Kidney capillary endothelial cell (primary cell): ENCODE results near the gene ZGRF1.
A peak's percentile ranks its signal among the peaks of the same experiment; 100 is the strongest.
"Not testable (repeated sequence)": the region's sequence is repeated elsewhere in the genome, so short reads cannot be mapped to it uniquely, and the experiment has no call there.

Experiments
- DNase-seq: peaks from one replicate; pipeline ENCODE4 v3.0.0-alpha.2; 2018; ENCODE audit warnings: low spot score

Gene ZGRF1, protein sequence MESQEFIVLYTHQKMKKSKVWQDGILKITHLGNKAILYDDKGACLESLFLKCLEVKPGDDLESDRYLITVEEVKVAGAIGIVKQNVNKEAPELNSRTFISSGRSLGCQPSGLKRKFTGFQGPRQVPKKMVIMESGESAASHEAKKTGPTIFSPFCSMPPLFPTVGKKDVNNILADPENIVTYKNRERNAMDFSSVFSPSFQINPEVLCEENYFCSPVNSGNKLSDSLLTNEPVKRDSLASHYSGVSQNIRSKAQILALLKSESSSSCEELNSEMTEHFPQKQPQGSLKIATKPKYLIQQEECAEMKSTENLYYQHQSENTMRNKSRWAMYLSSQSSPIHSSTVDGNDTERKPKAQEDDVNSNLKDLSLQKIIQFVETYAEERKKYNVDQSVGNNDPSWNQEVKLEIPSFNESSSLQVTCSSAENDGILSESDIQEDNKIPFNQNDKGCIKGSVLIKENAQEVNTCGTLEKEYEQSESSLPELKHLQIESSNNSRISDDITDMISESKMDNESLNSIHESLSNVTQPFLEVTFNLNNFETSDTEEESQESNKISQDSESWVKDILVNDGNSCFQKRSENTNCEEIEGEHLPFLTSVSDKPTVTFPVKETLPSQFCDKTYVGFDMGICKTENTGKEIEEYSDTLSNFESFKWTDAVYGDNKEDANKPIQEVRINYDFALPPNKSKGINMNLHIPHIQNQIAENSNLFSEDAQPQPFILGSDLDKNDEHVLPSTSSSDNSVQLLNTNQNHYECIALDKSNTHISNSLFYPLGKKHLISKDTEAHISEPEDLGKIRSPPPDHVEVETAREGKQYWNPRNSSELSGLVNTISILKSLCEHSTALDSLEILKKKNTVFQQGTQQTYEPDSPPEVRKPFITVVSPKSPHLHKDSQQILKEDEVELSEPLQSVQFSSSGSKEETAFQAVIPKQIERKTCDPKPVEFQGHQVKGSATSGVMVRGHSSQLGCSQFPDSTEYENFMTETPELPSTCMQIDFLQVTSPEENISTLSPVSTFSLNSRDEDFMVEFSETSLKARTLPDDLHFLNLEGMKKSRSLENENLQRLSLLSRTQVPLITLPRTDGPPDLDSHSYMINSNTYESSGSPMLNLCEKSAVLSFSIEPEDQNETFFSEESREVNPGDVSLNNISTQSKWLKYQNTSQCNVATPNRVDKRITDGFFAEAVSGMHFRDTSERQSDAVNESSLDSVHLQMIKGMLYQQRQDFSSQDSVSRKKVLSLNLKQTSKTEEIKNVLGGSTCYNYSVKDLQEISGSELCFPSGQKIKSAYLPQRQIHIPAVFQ (N-terminal part only)

GRCh38 chr4:112636688-112637551, at the start of gene ZGRF1, which contains the start of gene LARP7:
ZGRF1 (minus strand) TSS chr4:112636909; CDS start chr4:112633176, 3,733 bp downstream.
LARP7 (plus strand) TSS chr4:112637143; CDS start chr4:112644670, 7,527 bp downstream.
- DNase-seq = peak; percentile 99

GRCh38 chr4:112680996-112681395, 44.3 kb upstream of the ZGRF1 start:
- no peak for DNase-seq

- no peak for DNase-seq
These were observed 40.9 kb upstream of the ZGRF1 start for GRCh38 chr4:112677519-112678091.

- no peak for DNase-seq
These were observed 37.7 kb upstream of the ZGRF1 start for GRCh38 chr4:112674376-112674775.

GRCh38 chr4:112673686-112674085, 37.0 kb upstream of the ZGRF1 start:
- no peak for DNase-seq

GRCh38 chr4:112673076-112673475, 36.4 kb upstream of the ZGRF1 start:
- no peak for DNase-seq

- DNase-seq = no peak
These were observed 31.4 kb upstream of the ZGRF1 start for GRCh38 chr4:112668131-112668530.

DNA sequence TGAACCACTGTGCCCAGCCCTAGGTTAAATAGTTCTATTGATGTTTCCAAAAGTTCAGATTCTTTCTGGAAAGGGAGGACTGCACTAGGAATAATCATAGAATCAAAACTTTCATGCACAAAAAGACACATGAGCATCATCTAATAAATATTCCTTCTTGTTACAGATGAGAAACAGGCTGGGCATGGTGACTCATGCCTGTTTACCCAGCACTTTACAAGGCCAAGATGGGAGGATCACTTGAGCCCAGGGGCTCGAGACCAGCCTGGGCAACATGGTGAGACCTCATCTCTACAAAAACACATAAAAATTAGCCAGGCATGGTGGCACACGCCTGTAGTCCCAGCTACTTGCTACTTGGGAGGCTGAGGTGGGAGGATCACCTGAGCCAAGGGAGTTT, 27.9 kb upstream of the ZGRF1 start:
- DNase-seq = no peak

- not testable (repeated sequence) for DNase-seq
These were observed 19.4 kb upstream of the ZGRF1 start for GRCh38 chr4:112656115-112656514.

GRCh38 chr4:112655270-112655669, 18.6 kb upstream of the ZGRF1 start:
- no peak for DNase-seq

- no peak for DNase-seq
These were observed 15.5 kb upstream of the ZGRF1 start for GRCh38 chr4:112652216-112652615.

DNA sequence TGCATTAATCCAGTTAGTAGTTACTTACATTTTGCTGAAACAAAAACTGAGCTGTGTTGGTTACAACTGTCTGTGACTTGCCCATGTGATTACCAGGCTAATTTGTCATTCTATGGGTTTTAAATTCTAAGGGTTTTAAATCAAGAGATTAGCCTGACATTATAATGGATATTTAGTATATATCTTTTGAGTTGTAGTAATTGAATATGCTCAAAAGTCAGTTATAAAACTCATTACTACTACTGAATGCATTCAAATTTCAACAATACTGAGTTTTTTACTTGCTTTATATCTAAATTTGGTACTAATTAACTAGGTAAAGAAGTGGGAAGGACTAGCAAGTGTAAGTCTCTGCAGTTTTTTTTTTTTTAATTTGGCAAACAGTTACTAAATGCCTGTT, 14.9 kb upstream of the ZGRF1 start:
- DNase-seq = no peak

DNA sequence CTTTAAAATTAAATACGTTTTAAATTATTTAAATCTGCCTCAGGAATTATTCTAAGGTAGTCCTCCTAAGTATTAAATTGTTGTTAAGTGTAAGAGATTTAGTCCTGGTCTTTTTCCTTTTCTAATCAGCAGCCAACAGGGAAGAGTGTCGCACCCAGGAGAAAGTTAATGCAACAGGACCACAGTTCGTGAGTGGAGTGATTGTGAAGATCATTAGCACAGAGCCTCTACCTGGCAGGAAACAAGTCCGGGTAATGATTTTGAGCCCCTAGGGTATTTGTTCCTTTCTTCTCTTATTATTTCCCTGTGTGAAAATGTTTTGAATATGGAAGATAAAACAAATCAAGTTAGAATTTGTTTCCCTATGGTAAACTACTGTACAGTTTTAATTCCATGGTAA, 13.6 kb upstream of the ZGRF1 start:
- no peak for DNase-seq

GRCh38 chr4:112649055-112649408, 12.3 kb upstream of the ZGRF1 start:
- no peak for DNase-seq

DNA sequence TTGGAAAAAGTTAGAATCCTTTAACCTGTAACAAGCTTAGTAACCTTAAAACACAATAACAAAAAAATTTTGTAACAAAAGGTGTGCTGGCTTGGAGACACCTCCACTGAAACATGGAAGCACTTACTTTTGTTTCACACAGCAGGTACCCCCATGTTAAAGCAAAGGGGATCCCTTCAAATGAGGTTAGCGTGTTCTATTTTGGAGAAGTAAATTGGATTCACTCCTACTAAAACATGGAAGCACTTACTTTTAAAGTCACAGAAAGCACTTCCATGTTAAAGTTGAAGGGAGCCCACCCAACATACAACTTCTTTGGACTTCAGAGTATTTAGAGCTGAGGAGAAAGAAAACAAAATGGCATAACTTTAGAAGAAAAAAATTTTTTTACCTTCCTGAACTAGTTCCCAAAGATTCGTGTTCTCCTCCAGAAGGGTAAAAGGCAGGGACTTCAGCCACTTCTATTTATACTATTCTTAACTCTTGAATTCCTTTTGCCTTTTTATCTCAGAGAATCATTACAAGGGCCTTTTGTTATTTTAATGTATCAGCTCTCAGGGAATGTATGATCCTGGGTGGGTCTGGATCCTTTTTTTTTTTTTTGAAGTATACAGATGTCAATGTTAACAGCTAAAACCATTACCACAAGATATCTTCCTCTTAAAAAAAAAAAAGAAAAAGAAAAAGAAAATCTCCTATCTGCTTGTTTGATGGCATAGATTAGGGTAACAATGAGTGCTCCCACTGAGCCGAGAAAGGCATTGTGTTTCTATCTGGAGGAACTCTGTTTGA, 11.8 kb upstream of the ZGRF1 start:
- DNase-seq = no peak

DNA sequence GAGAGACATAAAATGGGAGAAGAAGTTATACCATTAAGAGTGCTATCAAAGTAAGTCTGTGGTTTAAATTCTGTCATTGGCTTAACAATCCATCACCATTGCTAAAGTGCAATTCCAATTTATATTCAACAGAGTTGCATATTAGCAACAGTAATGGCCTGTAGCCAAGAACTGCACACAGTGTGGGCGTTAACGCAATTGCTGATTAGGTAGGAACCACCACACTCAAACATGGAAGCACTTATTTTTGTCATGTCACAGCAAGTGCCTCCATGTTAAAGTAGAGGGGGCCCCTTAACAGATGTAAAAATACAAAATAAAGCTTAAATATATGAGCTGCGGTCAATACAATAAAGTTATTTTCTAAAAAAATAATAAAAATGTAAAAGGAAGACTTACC, 11.1 kb upstream of the ZGRF1 start:
- no peak for DNase-seq

- DNase-seq = no peak
These were observed 10.2 kb upstream of the ZGRF1 start for GRCh38 chr4:112646632-112647537.

GRCh38 chr4:112645541-112646329, 9.0 kb upstream of the ZGRF1 start:
- no peak for DNase-seq
